Transverse colon (tissue), 4 donors: ENCODE data around the gene LUZP2. TPM values are rescaled to one million over a fixed set of nuclear protein-coding genes. Genes with fewer than 3 reads are reported as not detected.

Source experiments
- DNase-seq: peaks from one replicate; pipeline ENCODE4 v3.0.0-alpha.2; 2019
- H3K27ac ChIP-seq, 4 donors: fragments of 200-600 bp; sonication (generic); 2 replicates each; pipeline ENCODE4 v1.5.1; 2016 to 2018; ENCODE audit warnings: inconsistent platforms in 4 of 4
- H3K27me3 ChIP-seq: fragments of 200-600 bp; sonication (generic); 2 replicates; pipeline ENCODE4 v1.5.1; 2017; ENCODE audit warnings: inconsistent platforms
- H3K36me3 ChIP-seq, 4 donors: fragments of 200-600 bp; sonication (generic); 2 replicates each; pipeline ENCODE4 v1.5.1; 2017 to 2019; ENCODE audit warnings: inconsistent platforms in 4 of 4
- H3K4me1 ChIP-seq, 4 donors: fragments of 200-600 bp; sonication (generic); 2 replicates each; pipeline ENCODE4 v1.5.1; 2017 to 2020; ENCODE audit warnings: inconsistent platforms in 4 of 4
- H3K4me3 ChIP-seq, 4 donors: fragments of 200-600 bp; sonication (generic); 1 replicate in 1 of 4; 2 replicates in 3 of 4; pipeline versions ENCODE4 v1.5.1 to v1.6.1; 2017 to 2019; ENCODE audit warnings: inconsistent platforms in 4 of 4
- H3K9me3 ChIP-seq, 2 donors: fragments of 200-600 bp; sonication (generic); 2 replicates each; pipeline ENCODE4 v1.5.1; 2017 to 2019; ENCODE audit warnings: inconsistent platforms in 2 of 2
- EP300 ChIP-seq: sonication (generic); formaldehyde crosslinking; IDR thresholded peaks from one replicate; pipeline ENCODE4 v1.6.1; 2017; ENCODE audit warnings: antibody characterized with exemption, low read depth
- POLR2A ChIP-seq: fragments of 450-650 bp; IDR thresholded peaks from one replicate; pipeline ENCODE4 v1.6.1; 2016; ENCODE audit warnings: antibody characterized with exemption, mild to moderate bottlenecking, moderate library complexity
- POLR2AphosphoS5 ChIP-seq, 3 donors: sonication (generic); formaldehyde crosslinking; IDR thresholded peaks; one replicate each; pipeline ENCODE4 v1.6.1; 2016; ENCODE audit warnings: antibody characterized with exemption in 3 of 3
- WGBS, 2 donors: methylation state at CpG; one replicate each; pipeline ENCODE4 v1.1.5; 2018; ENCODE audit warnings: low coverage in 1 of 2; 5-methylcytosine and 5-hydroxymethylcytosine counted together
- in situ Hi-C, 4 donors: fragments of 200-750 bp; cut with MboI; loops; one replicate each; pipeline versions ENCODE4 v1.15.0 to v1.15.1; 2017; ENCODE audit warnings: low sequenced_read_pairs in 3 of 4, low pct_ligation_motif_present in 1 of 4, low pct_unique_long_range_greater_than_20kb in 1 of 4
- intact Hi-C: fragments of 100-400 bp; cut with DNase I; formaldehyde crosslinking; loops from one replicate; pipeline ENCODE4 v1.15.1; 2023; ENCODE audit warnings: low total_unique reads
- total RNA-seq, 4 donors: library from RNA; depleted of rRNA; stranded (reverse); fragments of >200 nt; gene quantifications; one replicate each; pipeline ENCODE4 v1.1.0, GENCODE V29; 2016
- TF ChIP-seq, protein P1 (sequence below), 5 experiments: fragments of 200-600 bp in 3 of 5; fragments of 450-650 bp in 2 of 5; sonication (generic) in 3 of 5; IDR thresholded peaks; 1 replicate in 2 of 5; 2 replicates in 3 of 5; pipeline ENCODE4 v1.5.1; 2016 to 2017; ENCODE audit warnings: antibody characterized with exemption in 5 of 5, inconsistent platforms in 3 of 5, mild to moderate bottlenecking in 2 of 5, moderate library complexity in 1 of 5

Gene LUZP2
- total RNA-seq, 4 donors from 2014 or later = 2.2 to 3.3 (median 2.4) TPM; not detected in 1

DNA sequence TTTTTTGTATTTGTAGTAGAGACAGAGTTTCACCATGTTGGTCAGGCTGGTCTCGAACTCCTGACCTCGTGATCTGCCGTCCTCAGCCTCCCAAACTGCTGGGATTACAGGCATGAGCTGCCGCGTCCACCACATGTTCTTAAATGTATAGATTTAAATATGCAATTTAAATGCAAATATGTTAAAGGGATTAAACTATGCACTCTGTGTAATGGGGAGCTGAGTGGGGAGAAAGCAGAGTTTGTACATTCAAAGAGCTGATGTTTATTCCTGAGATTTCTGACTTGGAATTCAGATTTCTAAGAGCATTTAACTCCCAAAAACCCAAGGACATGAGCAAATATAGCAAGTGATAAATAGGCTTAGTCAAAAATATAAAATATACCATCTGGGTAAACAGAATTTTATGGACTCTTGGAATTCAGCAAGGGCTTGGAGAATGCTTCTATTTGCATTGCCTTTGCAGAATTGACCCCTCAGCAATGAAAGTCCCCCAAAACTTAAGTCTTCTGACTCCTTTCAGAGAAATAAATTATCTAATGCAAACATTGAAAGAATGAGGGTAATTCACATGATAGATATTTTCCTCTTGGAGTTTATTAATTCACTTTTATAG lies 170.6 kb downstream of the LUZP2 start:
- Histone ChIP-seq H3K36me3 (no peaks in the 10 kb centered on the region), H3K27ac (no peak overlapping the region), H3K4me1 (no peaks in the 10 kb centered on the region), H3K4me3 (no peak overlapping the region), H3K9me3 (no peaks in the 10 kb centered on the region), H3K27me3 (no peaks in the 10 kb centered on the region)
- TF ChIP-seq POLR2AphosphoS5 (IDR thresholded peaks at IDR 0.05) = no peak
- TF ChIP-seq POLR2A = no peak
- TF ChIP-seq, protein P1, sequence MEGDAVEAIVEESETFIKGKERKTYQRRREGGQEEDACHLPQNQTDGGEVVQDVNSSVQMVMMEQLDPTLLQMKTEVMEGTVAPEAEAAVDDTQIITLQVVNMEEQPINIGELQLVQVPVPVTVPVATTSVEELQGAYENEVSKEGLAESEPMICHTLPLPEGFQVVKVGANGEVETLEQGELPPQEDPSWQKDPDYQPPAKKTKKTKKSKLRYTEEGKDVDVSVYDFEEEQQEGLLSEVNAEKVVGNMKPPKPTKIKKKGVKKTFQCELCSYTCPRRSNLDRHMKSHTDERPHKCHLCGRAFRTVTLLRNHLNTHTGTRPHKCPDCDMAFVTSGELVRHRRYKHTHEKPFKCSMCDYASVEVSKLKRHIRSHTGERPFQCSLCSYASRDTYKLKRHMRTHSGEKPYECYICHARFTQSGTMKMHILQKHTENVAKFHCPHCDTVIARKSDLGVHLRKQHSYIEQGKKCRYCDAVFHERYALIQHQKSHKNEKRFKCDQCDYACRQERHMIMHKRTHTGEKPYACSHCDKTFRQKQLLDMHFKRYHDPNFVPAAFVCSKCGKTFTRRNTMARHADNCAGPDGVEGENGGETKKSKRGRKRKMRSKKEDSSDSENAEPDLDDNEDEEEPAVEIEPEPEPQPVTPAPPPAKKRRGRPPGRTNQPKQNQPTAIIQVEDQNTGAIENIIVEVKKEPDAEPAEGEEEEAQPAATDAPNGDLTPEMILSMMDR (IDR thresholded peaks at IDR 0.05) = no peak
- TF ChIP-seq EP300 = no peak
- DNase-seq = no peak
- 77% methylated on average over 5 of the region's 5 CpGs; no CpG with 5 or more reads in 1 of the 2 donors for WGBS, 2 donors
- intact Hi-C loops (no loop called here), in situ Hi-C loops (no loop called here)

DNA sequence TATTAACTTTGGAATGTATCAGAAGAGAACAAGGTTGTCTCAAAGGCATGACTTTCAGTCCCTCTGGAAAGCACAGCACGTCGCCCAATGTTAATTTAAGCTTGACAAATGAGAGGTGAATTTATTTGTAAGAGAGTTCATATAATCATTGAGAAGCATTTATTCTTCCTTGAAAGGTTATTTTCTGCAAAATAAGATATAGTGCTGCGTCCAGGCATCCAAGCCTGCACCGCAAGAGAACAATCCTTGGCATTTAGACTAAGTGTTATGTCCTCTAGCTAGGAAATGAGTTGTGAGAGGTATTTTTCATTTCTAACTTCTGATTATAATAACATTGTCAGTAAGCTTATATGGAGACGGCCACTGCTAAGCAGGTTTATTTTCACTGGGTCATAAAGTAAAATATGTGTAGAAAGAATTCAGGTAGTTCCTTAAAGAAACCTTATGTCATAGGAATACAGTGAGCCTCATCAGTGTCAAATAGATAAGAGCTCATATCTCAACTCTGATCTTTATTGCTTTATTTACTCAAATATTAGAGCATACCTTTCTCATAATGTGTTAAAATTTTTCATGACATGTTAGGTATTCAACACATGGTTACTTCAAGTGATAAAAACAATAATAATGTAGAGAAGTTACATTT lies 182.0 kb downstream of the LUZP2 start:
- in situ Hi-C loops (no loop called here), intact Hi-C loops (no loop called here)
- H3K27ac ChIP-seq = no peak overlapping the region
- WGBS, 2 donors = 75 to 78% methylated on average over 5 of the region's 5 CpGs
- no peaks in the 10 kb centered on the region for H3K27me3 ChIP-seq
- H3K4me3 ChIP-seq = no peak overlapping the region
- no peaks in the 10 kb centered on the region for H3K36me3 ChIP-seq
- H3K9me3 ChIP-seq = no peaks in the 10 kb centered on the region
- TF ChIP-seq, protein P1 (IDR thresholded peaks at IDR 0.05) = no peak
- no peak for TF ChIP-seq POLR2AphosphoS5 (IDR thresholded peaks at IDR 0.05)
- no peak for DNase-seq
- no peaks in the 10 kb centered on the region for H3K4me1 ChIP-seq

DNA sequence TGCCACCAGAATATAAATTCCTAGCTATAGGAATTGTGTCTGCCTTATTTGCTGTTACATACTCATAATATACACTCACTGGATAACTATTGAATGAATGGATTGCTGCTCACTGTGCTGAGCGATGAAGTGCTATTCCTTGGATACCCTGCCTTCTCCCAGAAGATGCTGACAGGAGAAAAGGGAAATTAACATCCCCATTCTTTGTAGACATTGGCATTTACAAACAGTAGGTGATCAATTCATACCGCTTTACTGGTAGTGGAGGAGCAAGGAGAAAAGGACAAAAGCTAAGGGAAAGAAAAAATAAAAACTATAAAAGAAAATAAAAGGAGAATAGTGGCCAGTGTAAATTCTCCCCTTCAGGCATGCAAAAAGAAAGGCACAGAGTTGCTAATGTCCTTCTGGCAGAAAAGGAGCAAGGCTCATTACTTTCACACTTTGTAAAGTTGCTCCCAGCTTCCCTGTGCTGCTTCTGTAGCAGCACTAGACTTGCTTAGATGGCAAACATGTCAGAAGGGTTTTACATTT lies 183.0 kb downstream of the LUZP2 start:
- DNase-seq = no peak
- 51 to 77% methylated on average over 2 of the region's 2 CpGs for WGBS, 2 donors
- intact Hi-C loops (no loop called here), in situ Hi-C loops (no loop called here)
- TF ChIP-seq EP300 = no peak
- Histone ChIP-seq H3K4me3 (no peak overlapping the region), H3K27me3 (no peaks in the 10 kb centered on the region), H3K27ac (no peak overlapping the region), H3K9me3 (no peaks in the 10 kb centered on the region), H3K4me1 (no peaks in the 10 kb centered on the region), H3K36me3 (no peaks in the 10 kb centered on the region)

DNA sequence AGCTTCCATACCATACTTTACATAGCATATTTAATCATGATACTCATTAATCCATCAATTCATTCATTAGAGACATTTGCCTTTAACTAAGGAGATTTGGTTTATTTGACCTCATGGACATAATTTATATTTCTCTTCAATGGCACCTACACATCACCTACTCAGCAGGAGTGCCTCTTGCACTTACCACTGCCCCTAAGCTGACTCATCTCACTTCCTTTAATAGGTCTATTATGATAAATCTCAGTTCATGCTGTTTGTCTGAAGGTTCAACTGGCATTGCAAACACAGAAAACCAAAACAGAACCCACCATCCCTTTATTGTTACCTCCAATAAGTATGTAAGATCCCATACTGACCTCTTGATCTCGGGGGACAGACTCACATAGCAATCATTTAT lies 186.7 kb downstream of the LUZP2 start:
- no peaks in the 10 kb centered on the region for H3K4me1 ChIP-seq
- intact Hi-C loops = no loop called here

More for the DNA sequence above, 186.7 kb downstream of the LUZP2 start:
- TF ChIP-seq POLR2A = no peak
- TF ChIP-seq, protein P1 (IDR thresholded peaks at IDR 0.05) = no peak
- TF ChIP-seq POLR2AphosphoS5 (IDR thresholded peaks at IDR 0.05) = no peak
- TF ChIP-seq EP300 = no peak
- Histone ChIP-seq H3K4me3 (no peak overlapping the region), H3K27ac (no peak overlapping the region), H3K27me3 (no peaks in the 10 kb centered on the region), H3K36me3 (no peaks in the 10 kb centered on the region), H3K9me3 (no peaks in the 10 kb centered on the region)
- DNase-seq = no peak
- in situ Hi-C loops = no loop called here
- 57% methylated on average over 1 of the region's 1 CpG; no CpG with 5 or more reads in 1 of the 2 donors for WGBS, 2 donors
